CD4-positive, alpha-beta T cell treated with Interleukin-21 for 1 hour (primary cell): ENCODE results near the gene GOLGA6L10.
A peak's percentile ranks its signal among the peaks of the same experiment; 100 is the strongest.
"Not testable (repeated sequence)": the region's sequence is repeated elsewhere in the genome, so short reads cannot be mapped to it uniquely, and the experiment has no call there.

ENCODE experiments used
- DNase-seq: peaks from one replicate; pipeline ENCODE4 v3.0.0-alpha.2; 2020

GOLGA6L10 gene

DNA sequence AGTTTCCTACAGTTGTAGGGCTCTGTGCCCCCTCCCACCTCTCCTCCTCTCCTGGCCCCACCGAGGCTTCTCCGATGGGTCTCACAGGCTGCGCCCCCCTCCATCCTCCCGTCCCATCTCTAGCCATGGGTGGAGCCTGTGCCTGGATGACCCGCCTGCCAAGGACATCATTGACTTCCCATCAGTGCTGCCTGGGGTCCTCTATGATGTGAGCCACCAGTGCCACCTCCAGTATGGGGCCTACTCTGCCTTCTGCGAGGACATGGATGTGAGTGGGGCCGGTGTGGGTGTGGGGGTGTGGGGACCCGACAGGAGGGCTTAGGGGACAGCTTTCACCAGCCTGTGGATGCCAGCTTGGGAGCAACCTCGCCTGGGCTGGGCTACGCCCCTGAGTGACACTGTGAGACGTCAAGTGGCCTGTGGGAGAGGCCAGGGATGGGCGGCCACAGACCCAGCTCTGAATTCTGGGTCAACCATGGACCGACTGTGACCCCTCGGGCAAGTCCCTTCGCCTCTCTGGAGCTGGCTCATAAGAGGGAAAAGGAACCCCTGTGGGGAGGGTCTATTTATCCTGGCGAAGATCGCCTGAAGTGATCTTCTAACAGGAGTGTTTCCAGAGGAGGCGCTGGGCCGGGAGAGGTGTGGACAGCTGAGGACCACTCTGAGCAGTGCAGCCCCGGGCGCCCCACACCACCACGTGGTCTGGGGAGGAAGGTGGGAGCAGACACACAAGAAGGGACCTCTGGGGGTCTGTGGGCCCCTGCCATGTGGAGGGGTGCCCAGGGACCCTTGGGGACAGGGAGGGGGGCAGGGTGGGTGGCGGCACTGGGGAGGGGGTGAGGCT is 32.8 kb downstream of the GOLGA6L10 start:
- not testable (repeated sequence) for DNase-seq

DNA sequence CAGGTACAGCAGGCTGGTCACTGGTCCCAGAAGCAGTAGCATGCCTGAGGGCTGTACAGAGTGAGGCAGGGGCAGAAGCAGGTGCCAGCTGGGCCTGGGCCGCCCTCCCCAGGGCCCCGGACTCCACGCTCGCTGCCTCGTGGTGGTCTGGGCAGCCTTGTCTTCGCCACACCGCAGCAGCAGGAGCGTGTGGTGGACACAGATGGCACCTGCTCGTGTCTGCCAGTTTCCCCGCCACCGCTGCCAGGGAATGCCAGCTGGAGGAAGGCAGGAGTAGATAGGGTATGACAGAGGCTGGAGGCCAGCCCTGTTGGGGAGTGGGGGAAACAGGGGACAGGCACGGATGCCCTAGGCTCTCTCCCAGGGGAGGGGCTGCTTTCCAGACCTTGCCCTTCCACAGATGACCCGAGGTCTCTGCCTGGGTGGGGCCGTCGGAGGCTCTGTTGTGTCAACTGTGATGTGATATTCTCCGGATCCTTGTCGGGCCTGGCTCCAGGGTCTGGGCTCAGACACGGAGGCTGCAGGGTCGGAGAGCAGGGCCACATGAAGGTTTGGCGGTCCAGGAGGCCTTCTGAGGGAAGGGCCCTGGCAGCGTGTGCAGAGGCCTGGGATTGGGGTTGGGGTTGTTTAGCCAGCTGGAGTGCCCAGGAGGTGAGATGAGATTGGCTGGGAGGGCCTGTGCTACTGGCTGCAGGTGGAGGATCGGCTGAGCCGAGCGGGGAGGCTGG is 33.6 kb downstream of the GOLGA6L10 start:
- no peak for DNase-seq

- no peak for DNase-seq
Measured at GRCh38 chr15:82314769-82315518, 34.3 kb downstream of the GOLGA6L10 start.

- not testable (repeated sequence) for DNase-seq
Measured at GRCh38 chr15:82313951-82314768, 35.1 kb downstream of the GOLGA6L10 start.

DNA sequence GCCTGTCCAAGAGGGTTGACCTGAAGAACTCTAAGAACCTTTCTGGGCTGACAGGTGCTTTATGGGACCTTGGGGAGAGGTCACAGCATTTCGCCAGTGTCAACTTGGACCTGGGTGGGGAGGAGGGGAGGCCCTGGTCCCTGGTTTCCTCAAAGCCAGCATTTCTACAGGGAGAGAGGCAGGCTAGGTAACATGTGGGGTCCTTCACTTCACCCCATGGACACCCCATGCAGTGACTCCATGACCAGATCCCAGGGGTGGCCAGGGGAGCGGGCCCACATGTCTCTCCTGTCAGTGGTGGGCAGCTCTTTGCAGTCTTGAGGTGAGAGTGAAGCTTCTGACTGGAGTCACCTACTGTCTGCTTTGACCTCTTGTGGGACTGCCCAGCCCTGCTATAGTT is 35.8 kb downstream of the GOLGA6L10 start:
- no peak for DNase-seq

DNA sequence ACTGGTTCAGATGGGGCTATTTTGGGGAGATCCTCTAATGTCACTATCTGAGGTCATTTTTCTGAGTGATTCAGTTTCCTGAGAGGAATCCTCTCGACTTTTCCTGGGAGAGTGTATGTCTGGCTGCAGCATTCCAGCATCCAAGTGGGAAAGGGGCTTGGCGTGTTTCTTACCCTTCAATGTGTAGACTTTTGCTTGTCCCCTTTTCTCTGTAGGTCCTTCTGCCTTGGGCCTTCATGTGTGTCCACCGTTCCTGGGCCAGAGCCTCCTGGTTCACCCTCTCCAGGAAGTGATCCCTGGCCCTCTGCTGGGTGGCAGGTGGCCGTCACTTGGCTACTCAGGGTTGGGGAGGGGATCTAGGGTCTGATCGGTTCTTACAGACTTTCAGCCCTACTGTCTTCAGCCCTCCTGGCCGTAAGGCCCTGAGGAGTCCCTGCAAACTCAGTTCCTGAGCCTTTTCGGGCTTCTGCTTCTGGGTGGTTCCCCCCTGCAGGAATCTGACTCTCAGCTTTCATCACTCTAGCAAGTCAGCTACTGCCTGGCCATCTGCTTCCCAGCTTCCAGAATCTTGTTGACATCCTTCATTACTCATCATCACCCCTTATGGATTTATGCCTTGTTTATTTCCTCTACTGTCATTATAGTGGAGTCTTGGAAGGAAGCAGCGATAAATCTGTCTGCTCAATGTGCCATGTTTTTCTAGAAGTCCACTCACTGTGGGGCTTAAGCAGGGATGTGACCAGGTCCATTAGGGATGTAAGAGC is 36.5 kb downstream of the GOLGA6L10 start:
- no peak for DNase-seq

DNA sequence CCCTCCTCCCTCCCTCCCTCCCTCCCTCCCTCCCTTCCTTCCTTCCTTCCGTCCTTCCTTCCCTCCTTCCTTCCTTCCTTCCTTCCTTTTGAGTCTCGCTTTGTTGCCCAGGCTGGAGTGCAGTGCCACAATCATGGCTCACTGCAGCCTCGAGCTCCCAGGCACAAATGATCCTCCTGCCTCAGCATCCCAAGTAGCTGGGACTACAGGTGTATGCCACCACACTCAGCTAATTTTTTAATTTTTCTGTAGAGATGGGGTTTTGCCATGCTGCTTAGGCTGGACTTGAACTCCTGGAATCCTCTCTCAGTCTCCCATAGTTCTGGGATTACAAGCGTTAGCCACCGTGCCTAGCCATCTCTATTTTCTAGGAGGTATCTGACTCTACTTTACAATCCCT is 38.0 kb downstream of the GOLGA6L10 start:
- DNase-seq, result not testable (repeated sequence)

GRCh38 chr15:82309802-82310201 is 39.5 kb downstream of the GOLGA6L10 start:
- DNase-seq, result no peak

- no peak for DNase-seq
Measured at GRCh38 chr15:82307714-82308081, 41.6 kb downstream of the GOLGA6L10 start.

DNA sequence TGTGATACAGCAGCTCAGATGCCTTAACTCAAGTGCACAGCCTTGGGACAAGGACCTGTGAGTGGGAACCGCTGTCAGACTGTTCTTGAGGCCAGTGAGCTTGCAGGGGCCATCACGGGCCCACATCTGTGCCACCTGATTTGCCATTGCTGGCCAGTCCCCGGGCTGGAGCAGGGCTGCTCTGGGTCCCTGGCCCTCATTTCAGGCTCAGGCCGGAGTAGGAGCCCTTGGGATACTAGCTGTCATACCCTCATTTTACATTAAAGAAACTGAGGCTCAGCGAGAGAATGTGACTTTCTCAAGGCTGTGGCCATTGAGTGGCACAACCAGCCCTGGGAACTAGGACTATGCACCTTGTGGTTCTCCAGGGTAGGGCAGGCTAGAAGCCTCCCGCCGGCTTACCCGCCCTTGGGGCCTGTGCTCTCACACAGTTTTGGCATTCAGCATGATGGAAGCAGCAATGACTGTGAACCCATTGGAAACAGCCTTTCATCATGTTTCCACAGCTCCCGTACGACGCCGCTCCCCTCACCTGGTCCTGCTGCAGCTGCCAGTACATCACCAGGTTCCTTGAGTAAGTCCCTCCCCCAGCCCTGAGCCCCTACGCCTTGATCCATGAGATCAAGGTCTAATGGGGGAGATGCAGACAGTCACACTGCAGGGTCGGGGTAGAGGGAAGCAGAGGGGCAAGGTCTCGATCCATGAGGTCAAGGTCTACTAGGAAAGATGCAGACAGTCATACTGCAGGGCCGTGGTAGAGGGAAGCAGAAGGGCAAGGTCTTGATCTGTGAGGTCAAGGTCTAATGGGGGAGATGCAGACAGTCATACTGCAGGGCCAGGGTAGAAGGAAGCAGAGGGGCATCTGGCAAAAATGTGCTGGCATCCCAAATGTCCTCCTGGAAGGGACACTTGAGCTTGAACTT is 42.2 kb downstream of the GOLGA6L10 start:
- no peak for DNase-seq

GRCh38 chr15:82305621-82306048 is 43.6 kb downstream of the GOLGA6L10 start:
- no peak for DNase-seq

GRCh38 chr15:82304778-82305090 is 44.5 kb downstream of the GOLGA6L10 start:
- DNase-seq, result no peak

GRCh38 chr15:82303956-82304777 is 45.1 kb downstream of the GOLGA6L10 start:
- DNase-seq, result no peak

GRCh38 chr15:82301296-82302016 is 47.8 kb downstream of the GOLGA6L10 start:
- DNase-seq, result no peak

- no peak for DNase-seq
Measured at GRCh38 chr15:82300883-82301282, 48.4 kb downstream of the GOLGA6L10 start.

DNA sequence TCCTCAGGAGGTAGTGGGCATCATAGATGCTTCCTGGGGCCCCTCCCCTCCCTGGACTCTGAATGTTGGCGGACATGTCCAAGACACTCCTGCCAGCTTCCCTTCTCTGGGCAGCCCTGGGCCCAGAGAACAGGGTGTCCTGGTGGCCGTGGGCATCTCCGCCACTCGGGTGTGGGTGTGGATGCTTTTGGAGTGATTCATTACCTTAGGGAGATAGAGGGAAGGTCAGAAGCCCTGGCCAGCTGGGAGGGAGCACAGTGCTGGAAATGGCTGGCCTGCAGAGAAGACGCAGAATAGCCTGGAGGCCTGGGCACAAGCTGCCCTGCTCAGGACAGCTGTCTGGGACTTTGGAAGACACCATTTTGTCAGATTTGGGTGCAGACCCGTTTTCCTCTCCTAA is 48.9 kb downstream of the GOLGA6L10 start:
- not testable (repeated sequence) for DNase-seq

DNA sequence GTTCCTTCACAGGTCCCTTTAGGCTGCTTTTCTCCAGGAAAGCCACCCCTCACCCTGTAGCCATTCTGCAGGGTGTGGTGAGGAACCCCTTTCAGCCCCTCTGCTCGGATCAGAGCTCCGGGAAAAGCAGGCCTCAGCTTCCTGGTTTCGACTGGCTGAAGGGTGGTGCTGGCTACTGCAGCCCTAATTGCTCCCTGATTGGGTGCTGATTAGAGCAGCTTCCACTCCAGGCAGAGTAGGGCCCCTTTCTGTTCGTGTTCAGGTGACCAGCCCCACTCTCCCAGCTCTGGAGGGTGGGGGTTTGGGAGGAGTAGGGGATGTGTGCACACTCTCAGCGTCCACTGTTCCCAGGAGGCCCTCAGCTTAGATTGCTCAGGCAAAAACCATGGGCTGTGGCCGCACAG is 49.8 kb downstream of the GOLGA6L10 start:
- DNase-seq, result not testable (repeated sequence)

DNA sequence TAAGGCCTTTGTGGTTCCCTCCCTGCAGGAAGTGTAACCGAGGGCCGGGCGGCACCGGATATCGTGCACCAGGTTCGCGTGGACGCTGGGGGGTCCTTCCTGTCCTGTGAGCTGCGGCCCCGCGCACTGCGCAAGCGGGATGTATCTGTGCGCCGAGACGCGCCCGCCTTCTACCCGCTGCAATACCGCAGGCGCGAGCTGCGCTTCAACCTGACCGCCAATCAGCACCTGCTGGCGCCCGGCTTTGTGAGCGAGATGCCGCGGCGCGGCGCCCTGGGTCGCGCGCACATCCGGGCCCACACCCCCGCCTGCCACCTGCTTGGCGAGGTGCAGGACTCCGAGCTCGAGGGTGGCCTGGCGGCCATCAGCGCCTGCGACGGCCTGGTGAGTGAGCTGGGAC is 50.8 kb downstream of the GOLGA6L10 start:
- DNase-seq, result peak; percentile 60

- DNase-seq, result no peak
Measured at GRCh38 chr15:82298032-82298431, 51.2 kb downstream of the GOLGA6L10 start.
